ENCODE data around the gene RMRP.

RMRP gene

DNA sequence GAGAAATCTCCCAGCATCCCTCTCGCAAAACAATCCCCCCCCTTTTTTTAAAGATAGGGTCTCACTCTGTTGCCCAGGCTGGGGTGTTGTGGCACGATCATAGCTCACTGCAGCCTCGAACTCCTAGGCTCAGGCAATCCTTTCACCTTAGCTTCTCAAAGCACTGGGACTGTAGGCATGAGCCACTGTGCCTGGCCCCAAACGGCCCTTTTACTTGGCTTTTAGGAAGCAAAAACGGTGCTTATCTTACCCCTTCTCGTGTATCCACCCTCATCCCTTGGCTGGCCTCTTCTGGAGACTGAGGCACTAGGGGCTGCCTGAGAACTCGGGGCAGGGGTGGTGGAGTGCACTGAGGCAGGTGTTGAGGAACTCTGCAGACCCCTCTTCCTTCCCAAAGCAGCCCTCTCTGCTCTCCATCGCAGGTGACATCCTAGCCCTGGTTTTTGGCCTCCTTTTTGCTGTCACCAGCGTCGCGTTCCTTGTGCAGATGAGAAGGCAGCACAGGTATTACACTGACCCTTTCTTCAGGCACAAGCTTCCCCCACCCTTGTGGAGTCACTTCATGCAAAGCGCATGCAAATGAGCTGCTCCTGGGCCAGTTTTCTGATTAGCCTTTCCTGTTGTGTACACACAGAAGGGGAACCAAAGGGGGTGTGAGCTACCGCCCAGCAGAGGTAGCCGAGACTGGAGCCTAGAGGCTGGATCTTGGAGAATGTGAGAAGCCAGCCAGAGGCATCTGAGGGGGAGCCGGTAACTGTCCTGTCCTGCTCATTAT lies 22.7 kb upstream of the RMRP start:
- H3K27ac ChIP-seq (ENCODE audit: low read depth, low read length), result no peak overlapping the region
- no peaks in the 10 kb centered on the region for H3K9me3 ChIP-seq (ENCODE audit: control insufficient read depth, insufficient read depth, low read length)
- TF ChIP-seq, protein P1, sequence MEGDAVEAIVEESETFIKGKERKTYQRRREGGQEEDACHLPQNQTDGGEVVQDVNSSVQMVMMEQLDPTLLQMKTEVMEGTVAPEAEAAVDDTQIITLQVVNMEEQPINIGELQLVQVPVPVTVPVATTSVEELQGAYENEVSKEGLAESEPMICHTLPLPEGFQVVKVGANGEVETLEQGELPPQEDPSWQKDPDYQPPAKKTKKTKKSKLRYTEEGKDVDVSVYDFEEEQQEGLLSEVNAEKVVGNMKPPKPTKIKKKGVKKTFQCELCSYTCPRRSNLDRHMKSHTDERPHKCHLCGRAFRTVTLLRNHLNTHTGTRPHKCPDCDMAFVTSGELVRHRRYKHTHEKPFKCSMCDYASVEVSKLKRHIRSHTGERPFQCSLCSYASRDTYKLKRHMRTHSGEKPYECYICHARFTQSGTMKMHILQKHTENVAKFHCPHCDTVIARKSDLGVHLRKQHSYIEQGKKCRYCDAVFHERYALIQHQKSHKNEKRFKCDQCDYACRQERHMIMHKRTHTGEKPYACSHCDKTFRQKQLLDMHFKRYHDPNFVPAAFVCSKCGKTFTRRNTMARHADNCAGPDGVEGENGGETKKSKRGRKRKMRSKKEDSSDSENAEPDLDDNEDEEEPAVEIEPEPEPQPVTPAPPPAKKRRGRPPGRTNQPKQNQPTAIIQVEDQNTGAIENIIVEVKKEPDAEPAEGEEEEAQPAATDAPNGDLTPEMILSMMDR (IDR thresholded peaks at IDR 0.05; ENCODE audit: low read depth, low read length, poor library complexity, severe bottlenecking), result no peak
- TF ChIP-seq EZH2phosphoT487 (IDR thresholded peaks at IDR 0.05; ENCODE audit: borderline replicate concordance, low read length), result no peak
- H3K4me3 ChIP-seq (ENCODE audit: low read length), result peak overlapping the region; percentile 19
- no peaks in the 10 kb centered on the region for H3K27me3 ChIP-seq (ENCODE audit: control insufficient read depth, low read length)
- no peaks in the 10 kb centered on the region for H4K20me1 ChIP-seq (ENCODE audit: control insufficient read depth, insufficient read depth, low read depth, low read length)
- H3K9me2 ChIP-seq (replicated peaks; ENCODE audit: control insufficient read depth, low read length), result no peaks in the 10 kb centered on the region
- H3F3A ChIP-seq (ENCODE audit: control insufficient read depth, insufficient read depth), result no peaks in the 10 kb centered on the region
- H3K4me1 ChIP-seq (ENCODE audit: control insufficient read depth, low read length), result peaks cover 20% of the 10 kb centered on the region
- no peaks in the 10 kb centered on the region for H3K36me3 ChIP-seq (ENCODE audit: control insufficient read depth, low read length)
- no peaks in the 10 kb centered on the region for H3K79me2 ChIP-seq (ENCODE audit: control insufficient read depth, low read length)
- H3K4me2 ChIP-seq (ENCODE audit: low read length), result peak overlapping the region; percentile 54

DNA sequence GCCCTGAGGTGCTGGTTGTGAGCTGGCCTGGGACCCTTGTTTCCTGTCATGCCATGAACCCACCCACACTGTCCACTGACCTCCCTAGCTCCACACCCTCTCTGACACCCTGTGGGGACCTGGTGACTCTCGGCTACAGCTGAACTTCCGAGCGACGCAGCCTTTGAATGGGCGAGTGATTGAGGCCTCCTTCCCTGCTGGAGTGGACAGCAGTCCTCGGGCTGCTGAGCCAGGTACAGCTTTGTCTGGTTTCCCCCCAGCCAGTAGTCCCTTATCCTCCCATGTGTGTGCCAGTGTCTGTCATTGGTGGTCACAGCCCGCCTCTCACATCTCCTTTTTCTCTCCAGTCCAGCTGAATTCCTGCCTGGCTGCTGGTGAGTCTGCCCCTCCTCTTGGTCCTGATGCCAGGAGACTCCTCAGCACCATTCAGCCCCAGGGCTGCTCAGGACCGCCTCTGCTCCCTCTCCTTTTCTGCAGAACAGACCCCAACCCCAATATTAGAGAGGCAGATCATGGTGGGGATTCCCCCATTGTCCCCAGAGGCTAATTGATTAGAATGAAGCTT lies 22.0 kb upstream of the RMRP start:
- H3K27ac ChIP-seq (ENCODE audit: low read depth, low read length), result no peak overlapping the region
- H3K79me2 ChIP-seq (ENCODE audit: control insufficient read depth, low read length), result no peaks in the 10 kb centered on the region
- H3K4me1 ChIP-seq (ENCODE audit: control insufficient read depth, low read length), result peaks cover 20% of the 10 kb centered on the region
- no peaks in the 10 kb centered on the region for H3K36me3 ChIP-seq (ENCODE audit: control insufficient read depth, low read length)
- no peaks in the 10 kb centered on the region for H3F3A ChIP-seq (ENCODE audit: control insufficient read depth, insufficient read depth)
- H3K4me2 ChIP-seq (ENCODE audit: low read length), result peak overlapping the region; percentile 54
- H3K9me3 ChIP-seq (ENCODE audit: control insufficient read depth, insufficient read depth, low read length), result no peaks in the 10 kb centered on the region
- no peaks in the 10 kb centered on the region for H4K20me1 ChIP-seq (ENCODE audit: control insufficient read depth, insufficient read depth, low read depth, low read length)
- H3K9me2 ChIP-seq (replicated peaks; ENCODE audit: control insufficient read depth, low read length), result no peaks in the 10 kb centered on the region
- H3K27me3 ChIP-seq (ENCODE audit: control insufficient read depth, low read length), result no peaks in the 10 kb centered on the region
- TF ChIP-seq, protein P1 (IDR thresholded peaks at IDR 0.05; ENCODE audit: low read depth, low read length, poor library complexity, severe bottlenecking), result no peak
- no peak for TF ChIP-seq EZH2phosphoT487 (IDR thresholded peaks at IDR 0.05; ENCODE audit: borderline replicate concordance, low read length)
- peak overlapping the region; percentile 19 for H3K4me3 ChIP-seq (ENCODE audit: low read length)

DNA sequence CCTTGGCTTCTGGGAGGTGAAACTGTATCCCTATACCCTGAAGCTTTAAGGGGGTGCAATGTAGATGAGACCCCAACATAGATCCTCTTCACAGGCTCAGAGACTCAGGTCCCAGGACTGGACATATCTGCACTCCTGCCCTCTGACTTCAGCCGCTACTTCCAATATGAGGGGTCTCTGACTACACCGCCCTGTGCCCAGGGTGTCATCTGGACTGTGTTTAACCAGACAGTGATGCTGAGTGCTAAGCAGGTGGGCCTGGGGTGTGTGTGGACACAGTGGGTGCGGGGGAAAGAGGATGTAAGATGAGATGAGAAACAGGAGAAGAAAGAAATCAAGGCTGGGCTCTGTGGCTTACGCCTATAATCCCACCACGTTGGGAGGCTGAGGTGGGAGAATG lies 21.3 kb upstream of the RMRP start:
- Histone ChIP-seq H3K4me1 (ENCODE audit: control insufficient read depth, low read length) (peaks cover 20% of the 10 kb centered on the region), H3K27me3 (ENCODE audit: control insufficient read depth, low read length) (peaks cover 3% of the 10 kb centered on the region; the same call in 1 of the 2 replicates), H3K9me2 (replicated peaks; ENCODE audit: control insufficient read depth, low read length) (no peaks in the 10 kb centered on the region), H3K9me3 (ENCODE audit: control insufficient read depth, insufficient read depth, low read length) (no peaks in the 10 kb centered on the region), H3K79me2 (ENCODE audit: control insufficient read depth, low read length) (no peaks in the 10 kb centered on the region), H3K4me2 (ENCODE audit: low read length) (no peak overlapping the region), H3F3A (ENCODE audit: control insufficient read depth, insufficient read depth) (no peaks in the 10 kb centered on the region), H3K27ac (ENCODE audit: low read depth, low read length) (no peak overlapping the region), H3K36me3 (ENCODE audit: control insufficient read depth, low read length) (no peaks in the 10 kb centered on the region), H4K20me1 (ENCODE audit: control insufficient read depth, insufficient read depth, low read depth, low read length) (no peaks in the 10 kb centered on the region), H3K4me3 (ENCODE audit: low read length) (no peak overlapping the region)
- TF ChIP-seq EZH2phosphoT487 (IDR thresholded peaks at IDR 0.05; ENCODE audit: borderline replicate concordance, low read length), result no peak
- TF ChIP-seq, protein P1 (IDR thresholded peaks at IDR 0.05; ENCODE audit: low read depth, low read length, poor library complexity, severe bottlenecking), result no peak
